Body of pancreas (tissue), 4 donors: ENCODE measurements around the gene HLA-DPB1.

ENCODE experiments used
- CTCF ChIP-seq, 7 experiments: fragments of 450-650 bp in 4 of 7; fragments of 200-600 bp in 3 of 7; sonication (generic) in 3 of 7; IDR thresholded peaks; one replicate each; pipeline ENCODE4 v1.5.1; 2016 to 2019; ENCODE audit warnings: antibody characterized with exemption in 7 of 7
- POLR2A ChIP-seq, 3 donors: fragments of 450-650 bp; IDR thresholded peaks; one replicate each; pipeline ENCODE4 v1.6.1; 2016; ENCODE audit warnings: antibody characterized with exemption in 3 of 3, mild to moderate bottlenecking in 2 of 3

GRCh38 chr6:33077908-33078307 is 2.1 kb downstream of the HLA-DPB1 start:
- no peak for TF ChIP-seq CTCF (IDR thresholded peaks at IDR 0.05)
- peak in 1 of 3 donors; percentile 28 for TF ChIP-seq POLR2A (IDR thresholded peaks at IDR 0.05)
